Breast epithelium (tissue), 3 donors: ENCODE measurements around the gene PRKAR1B.

Experiments
- POLR2AphosphoS5 ChIP-seq, 3 donors: sonication (generic); formaldehyde crosslinking; IDR thresholded peaks; one replicate each; pipeline ENCODE4 v1.6.1; 2017; ENCODE audit warnings: antibody characterized with exemption in 3 of 3
- TF ChIP-seq, protein P1 (sequence below), 3 donors: fragments of 450-650 bp; IDR thresholded peaks; one replicate each; pipeline ENCODE4 v1.5.1; 2016 to 2017; ENCODE audit warnings: antibody characterized with exemption in 3 of 3, mild to moderate bottlenecking in 3 of 3, moderate library complexity in 3 of 3

DNA sequence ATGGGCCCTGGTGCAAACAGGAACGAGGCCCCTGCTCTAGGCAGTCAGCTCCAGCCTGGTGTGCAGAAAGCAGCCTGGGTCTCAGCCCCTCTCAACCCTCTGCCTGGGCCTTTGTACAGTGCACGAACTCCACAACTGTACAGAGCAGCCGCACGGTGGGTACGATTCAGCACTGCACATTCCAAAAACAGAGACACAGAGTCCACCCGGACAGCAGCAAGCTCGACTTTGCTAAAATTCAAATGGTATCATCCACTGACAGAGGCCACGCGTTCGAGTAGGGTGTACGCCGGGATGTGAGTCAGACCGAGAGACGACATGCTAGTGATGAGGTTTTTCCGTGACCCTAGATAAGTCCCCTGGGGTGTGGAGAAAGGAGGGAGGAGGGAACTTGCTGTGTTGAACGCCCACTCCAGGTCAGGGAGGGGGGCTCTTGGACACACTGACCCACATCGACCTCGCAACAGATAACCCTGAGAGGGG, 141.8 kb downstream of the PRKAR1B start:
- TF ChIP-seq, protein P1, sequence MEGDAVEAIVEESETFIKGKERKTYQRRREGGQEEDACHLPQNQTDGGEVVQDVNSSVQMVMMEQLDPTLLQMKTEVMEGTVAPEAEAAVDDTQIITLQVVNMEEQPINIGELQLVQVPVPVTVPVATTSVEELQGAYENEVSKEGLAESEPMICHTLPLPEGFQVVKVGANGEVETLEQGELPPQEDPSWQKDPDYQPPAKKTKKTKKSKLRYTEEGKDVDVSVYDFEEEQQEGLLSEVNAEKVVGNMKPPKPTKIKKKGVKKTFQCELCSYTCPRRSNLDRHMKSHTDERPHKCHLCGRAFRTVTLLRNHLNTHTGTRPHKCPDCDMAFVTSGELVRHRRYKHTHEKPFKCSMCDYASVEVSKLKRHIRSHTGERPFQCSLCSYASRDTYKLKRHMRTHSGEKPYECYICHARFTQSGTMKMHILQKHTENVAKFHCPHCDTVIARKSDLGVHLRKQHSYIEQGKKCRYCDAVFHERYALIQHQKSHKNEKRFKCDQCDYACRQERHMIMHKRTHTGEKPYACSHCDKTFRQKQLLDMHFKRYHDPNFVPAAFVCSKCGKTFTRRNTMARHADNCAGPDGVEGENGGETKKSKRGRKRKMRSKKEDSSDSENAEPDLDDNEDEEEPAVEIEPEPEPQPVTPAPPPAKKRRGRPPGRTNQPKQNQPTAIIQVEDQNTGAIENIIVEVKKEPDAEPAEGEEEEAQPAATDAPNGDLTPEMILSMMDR (IDR thresholded peaks at IDR 0.05), result no peak
- no peak for TF ChIP-seq POLR2AphosphoS5 (IDR thresholded peaks at IDR 0.05)
